WTC11 (cell line): ENCODE results near the gene MAPK9.

ENCODE experiments used
- CTCF ChIP-seq: fragments of 200-600 bp; IDR thresholded peaks from 2 replicates; pipeline ENCODE4 v1.8.0; 2022; ENCODE audit warnings: antibody characterized with exemption
- TF ChIP-seq, protein P1 (sequence below): sonication (generic); formaldehyde crosslinking; IDR thresholded peaks from 2 replicates; pipeline ENCODE4 v1.8.1; 2023; ENCODE audit warnings: mild to moderate bottlenecking, missing genetic modification reagents, moderate library complexity
- TF ChIP-seq, protein P2 (sequence below): sonication (generic); formaldehyde crosslinking; IDR thresholded peaks from 2 replicates; pipeline ENCODE4 v1.8.0; 2022; ENCODE audit warnings: mild to moderate bottlenecking, missing genetic modification reagents
- TF ChIP-seq, protein P3 (sequence below): sonication (generic); formaldehyde crosslinking; IDR thresholded peaks from 2 replicates; pipeline ENCODE4 v1.8.1; 2023; ENCODE audit warnings: mild to moderate bottlenecking, missing genetic modification reagents, moderate library complexity

DNA sequence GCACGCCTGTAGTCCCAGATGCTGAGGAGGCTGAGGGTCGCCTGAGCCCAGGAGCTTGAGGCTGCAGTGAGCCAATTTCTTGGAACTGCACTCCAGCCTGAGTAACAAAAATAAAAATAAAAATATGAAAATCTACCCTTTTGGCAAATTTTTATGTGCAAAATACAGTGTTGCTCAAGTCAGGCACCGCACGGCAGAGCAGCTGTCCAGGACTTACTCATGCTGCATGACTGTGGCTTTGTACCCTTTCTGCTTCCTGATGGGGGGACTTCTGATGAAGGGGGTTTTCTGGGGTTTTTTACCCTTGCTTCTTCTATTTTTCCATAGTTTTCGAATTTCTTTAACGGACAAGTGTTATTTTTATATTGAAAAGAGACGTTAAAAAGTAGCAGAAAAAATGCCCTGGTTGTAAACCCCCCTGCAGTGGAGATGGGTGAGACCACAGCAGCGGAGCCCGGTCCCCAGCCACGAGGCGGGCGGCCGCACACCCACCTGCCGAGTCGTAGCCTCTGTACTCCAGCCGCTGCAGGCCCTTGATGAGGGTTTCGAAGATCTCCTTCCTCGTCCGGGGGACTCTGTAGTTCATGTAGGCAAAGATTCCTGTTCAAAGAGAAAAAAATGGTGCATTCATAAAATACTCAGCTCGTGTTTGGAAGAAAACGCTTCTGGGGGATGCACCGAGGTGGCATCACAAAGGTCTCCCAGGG, 46.3 kb upstream of the MAPK9 start:
- TF ChIP-seq, protein P1, sequence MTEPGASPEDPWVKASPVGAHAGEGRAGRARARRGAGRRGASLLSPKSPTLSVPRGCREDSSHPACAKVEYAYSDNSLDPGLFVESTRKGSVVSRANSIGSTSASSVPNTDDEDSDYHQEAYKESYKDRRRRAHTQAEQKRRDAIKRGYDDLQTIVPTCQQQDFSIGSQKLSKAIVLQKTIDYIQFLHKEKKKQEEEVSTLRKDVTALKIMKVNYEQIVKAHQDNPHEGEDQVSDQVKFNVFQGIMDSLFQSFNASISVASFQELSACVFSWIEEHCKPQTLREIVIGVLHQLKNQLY = no peak
- TF ChIP-seq, protein P2, sequence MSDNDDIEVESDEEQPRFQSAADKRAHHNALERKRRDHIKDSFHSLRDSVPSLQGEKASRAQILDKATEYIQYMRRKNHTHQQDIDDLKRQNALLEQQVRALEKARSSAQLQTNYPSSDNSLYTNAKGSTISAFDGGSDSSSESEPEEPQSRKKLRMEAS (CRISPR knock-in tag) = no peak
- TF ChIP-seq CTCF = no peak
- TF ChIP-seq, protein P3, sequence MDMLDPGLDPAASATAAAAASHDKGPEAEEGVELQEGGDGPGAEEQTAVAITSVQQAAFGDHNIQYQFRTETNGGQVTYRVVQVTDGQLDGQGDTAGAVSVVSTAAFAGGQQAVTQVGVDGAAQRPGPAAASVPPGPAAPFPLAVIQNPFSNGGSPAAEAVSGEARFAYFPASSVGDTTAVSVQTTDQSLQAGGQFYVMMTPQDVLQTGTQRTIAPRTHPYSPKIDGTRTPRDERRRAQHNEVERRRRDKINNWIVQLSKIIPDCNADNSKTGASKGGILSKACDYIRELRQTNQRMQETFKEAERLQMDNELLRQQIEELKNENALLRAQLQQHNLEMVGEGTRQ (CRISPR knock-in tag) = no peak
